ENCODE results near the gene LRRC57. TPM values are rescaled to one million over a fixed set of nuclear protein-coding genes. Genes with fewer than 3 reads are reported as not detected.

LRRC57 gene
- total and polyA plus RNA-seq, 2 of the 13 experiments (the other 11 are each of a cell fraction or from before 2014, with no cell fraction given), result 5.8 to 14.8 TPM

DNA sequence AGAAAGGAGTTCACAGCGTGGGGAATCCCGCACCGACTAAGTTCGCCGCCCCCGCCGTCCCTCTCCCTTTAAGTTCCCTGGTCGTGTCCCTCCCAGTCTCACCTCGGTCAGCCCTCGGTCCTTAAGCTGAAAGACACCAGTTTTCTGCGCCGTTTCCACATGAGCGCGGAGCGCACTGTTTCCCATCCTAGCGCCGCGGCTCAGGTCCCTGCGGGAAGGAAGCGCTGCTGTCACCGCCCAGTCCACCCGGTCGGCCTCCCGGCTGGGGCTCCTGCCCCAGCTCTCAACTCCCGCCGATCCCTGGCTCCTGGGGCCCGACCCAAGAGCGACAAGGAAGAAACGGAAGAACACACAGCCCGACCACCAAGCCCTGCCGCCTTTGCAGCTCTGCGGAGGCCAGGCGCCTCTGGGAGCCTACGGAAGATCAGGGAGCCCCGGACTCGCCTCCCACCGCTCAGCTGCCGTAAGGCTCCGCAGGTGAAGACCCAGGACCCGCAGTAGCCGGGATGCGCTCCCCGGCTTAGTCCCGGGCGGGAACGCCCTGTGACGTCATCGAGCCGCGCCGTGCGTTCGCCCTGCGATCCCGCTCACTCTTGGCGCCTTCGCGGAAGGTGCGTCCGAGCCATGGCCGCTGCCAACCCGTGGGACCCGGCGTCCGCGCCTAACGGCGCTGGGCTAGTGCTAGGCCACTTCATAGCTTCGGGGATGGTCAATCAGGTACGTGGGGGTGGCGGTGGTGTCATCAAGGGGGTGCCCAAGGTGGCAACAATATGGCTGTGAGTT is at the start of gene LRRC57, which contains the start of gene HAUS2 (continued):
- TF ChIP-seq, protein P1, sequence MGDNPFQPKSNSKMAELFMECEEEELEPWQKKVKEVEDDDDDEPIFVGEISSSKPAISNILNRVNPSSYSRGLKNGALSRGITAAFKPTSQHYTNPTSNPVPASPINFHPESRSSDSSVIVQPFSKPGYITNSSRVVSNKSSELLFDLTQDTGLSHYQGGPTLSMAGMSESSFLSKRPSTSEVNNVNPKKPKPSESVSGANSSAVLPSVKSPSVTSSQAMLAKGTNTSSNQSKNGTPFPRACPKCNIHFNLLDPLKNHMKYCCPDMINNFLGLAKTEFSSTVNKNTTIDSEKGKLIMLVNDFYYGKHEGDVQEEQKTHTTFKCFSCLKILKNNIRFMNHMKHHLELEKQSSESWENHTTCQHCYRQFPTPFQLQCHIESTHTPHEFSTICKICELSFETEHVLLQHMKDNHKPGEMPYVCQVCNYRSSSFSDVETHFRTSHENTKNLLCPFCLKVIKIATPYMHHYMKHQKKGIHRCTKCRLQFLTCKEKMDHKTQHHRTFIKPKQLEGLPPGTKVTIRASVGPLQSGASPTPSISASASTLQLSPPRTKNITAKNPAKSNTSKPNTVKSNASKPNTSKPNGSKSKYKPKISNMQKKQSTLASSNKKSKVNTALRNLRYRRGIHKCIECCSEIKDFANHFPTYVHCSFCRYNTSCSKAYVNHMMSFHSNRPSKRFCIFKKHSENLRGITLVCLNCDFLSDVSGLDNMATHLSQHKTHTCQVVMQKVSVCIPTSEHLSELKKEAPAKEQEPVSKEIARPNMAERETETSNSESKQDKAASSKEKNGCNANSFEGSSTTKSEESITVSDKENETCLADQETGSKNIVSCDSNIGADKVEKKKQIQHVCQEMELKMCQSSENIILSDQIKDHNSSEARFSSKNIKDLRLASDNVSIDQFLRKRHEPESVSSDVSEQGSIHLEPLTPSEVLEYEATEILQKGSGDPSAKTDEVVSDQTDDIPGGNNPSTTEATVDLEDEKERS (CRISPR knock-in tag; IDR thresholded peaks at IDR 0.05), result 0 out of 2 replicates have a peak, but pooled peaks have one; percentile 66
- TF ChIP-seq, protein P2, sequence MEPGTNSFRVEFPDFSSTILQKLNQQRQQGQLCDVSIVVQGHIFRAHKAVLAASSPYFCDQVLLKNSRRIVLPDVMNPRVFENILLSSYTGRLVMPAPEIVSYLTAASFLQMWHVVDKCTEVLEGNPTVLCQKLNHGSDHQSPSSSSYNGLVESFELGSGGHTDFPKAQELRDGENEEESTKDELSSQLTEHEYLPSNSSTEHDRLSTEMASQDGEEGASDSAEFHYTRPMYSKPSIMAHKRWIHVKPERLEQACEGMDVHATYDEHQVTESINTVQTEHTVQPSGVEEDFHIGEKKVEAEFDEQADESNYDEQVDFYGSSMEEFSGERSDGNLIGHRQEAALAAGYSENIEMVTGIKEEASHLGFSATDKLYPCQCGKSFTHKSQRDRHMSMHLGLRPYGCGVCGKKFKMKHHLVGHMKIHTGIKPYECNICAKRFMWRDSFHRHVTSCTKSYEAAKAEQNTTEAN (CRISPR knock-in tag; conservative IDR thresholded peaks at IDR 0.05), result 0 out of 2 replicates have a peak, but pooled peaks have one; percentile 44
- TF ChIP-seq, protein P3, sequence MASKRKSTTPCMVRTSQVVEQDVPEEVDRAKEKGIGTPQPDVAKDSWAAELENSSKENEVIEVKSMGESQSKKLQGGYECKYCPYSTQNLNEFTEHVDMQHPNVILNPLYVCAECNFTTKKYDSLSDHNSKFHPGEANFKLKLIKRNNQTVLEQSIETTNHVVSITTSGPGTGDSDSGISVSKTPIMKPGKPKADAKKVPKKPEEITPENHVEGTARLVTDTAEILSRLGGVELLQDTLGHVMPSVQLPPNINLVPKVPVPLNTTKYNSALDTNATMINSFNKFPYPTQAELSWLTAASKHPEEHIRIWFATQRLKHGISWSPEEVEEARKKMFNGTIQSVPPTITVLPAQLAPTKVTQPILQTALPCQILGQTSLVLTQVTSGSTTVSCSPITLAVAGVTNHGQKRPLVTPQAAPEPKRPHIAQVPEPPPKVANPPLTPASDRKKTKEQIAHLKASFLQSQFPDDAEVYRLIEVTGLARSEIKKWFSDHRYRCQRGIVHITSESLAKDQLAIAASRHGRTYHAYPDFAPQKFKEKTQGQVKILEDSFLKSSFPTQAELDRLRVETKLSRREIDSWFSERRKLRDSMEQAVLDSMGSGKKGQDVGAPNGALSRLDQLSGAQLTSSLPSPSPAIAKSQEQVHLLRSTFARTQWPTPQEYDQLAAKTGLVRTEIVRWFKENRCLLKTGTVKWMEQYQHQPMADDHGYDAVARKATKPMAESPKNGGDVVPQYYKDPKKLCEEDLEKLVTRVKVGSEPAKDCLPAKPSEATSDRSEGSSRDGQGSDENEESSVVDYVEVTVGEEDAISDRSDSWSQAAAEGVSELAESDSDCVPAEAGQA (IDR thresholded peaks at IDR 0.05; ENCODE audit: low read depth), result peak; percentile 93
- TF ChIP-seq, protein P3 (CRISPR knock-in tag; IDR thresholded peaks at IDR 0.05; ENCODE audit: borderline replicate concordance), result no peak
- TF ChIP-seq RFXANK (CRISPR knock-in tag; IDR thresholded peaks at IDR 0.05) (no peak), MAFG (CRISPR knock-in tag; IDR thresholded peaks at IDR 0.05) (no peak; the same call in 1 of the 2 replicates), NCOA5 (CRISPR knock-in tag; IDR thresholded peaks at IDR 0.05) (no peak), RARA (CRISPR knock-in tag; IDR thresholded peaks at IDR 0.05) (0 out of 2 replicates have a peak, but pooled peaks have one; percentile 14), ZNF510 (CRISPR knock-in tag; IDR thresholded peaks at IDR 0.05; ENCODE audit: low read depth) (no peak)
- TF ChIP-seq, protein P4, sequence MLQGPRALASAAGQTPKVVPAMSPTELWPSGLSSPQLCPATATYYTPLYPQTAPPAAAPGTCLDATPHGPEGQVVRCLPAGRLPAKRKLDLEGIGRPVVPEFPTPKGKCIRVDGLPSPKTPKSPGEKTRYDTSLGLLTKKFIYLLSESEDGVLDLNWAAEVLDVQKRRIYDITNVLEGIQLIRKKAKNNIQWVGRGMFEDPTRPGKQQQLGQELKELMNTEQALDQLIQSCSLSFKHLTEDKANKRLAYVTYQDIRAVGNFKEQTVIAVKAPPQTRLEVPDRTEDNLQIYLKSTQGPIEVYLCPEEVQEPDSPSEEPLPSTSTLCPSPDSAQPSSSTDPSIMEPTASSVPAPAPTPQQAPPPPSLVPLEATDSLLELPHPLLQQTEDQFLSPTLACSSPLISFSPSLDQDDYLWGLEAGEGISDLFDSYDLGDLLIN (CRISPR knock-in tag; IDR thresholded peaks at IDR 0.05; ENCODE audit: borderline replicate concordance), result peak; percentile 98; the same call in 1 of the 2 replicates
- TF ChIP-seq, protein P5, sequence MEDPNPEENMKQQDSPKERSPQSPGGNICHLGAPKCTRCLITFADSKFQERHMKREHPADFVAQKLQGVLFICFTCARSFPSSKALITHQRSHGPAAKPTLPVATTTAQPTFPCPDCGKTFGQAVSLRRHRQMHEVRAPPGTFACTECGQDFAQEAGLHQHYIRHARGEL (CRISPR knock-in tag; IDR thresholded peaks at IDR 0.05), result peak; percentile 78; the same call in 1 of the 2 replicates
- TF ChIP-seq, protein P6, sequence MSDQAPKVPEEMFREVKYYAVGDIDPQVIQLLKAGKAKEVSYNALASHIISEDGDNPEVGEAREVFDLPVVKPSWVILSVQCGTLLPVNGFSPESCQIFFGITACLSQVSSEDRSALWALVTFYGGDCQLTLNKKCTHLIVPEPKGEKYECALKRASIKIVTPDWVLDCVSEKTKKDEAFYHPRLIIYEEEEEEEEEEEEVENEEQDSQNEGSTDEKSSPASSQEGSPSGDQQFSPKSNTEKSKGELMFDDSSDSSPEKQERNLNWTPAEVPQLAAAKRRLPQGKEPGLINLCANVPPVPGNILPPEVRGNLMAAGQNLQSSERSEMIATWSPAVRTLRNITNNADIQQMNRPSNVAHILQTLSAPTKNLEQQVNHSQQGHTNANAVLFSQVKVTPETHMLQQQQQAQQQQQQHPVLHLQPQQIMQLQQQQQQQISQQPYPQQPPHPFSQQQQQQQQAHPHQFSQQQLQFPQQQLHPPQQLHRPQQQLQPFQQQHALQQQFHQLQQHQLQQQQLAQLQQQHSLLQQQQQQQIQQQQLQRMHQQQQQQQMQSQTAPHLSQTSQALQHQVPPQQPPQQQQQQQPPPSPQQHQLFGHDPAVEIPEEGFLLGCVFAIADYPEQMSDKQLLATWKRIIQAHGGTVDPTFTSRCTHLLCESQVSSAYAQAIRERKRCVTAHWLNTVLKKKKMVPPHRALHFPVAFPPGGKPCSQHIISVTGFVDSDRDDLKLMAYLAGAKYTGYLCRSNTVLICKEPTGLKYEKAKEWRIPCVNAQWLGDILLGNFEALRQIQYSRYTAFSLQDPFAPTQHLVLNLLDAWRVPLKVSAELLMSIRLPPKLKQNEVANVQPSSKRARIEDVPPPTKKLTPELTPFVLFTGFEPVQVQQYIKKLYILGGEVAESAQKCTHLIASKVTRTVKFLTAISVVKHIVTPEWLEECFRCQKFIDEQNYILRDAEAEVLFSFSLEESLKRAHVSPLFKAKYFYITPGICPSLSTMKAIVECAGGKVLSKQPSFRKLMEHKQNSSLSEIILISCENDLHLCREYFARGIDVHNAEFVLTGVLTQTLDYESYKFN (CRISPR knock-in tag; conservative IDR thresholded peaks at IDR 0.05), result no peak; the same call in 1 of the 2 replicates

Data from HepG2 (cell line).